ENCODE data around the gene USP12. TPM values are rescaled to one million over a fixed set of nuclear protein-coding genes. Genes with fewer than 3 reads are reported as not detected.

The USP12 gene
- polyA plus RNA-seq, 3 donors: 6.0 to 17.1 (median 15.3) TPM

GRCh38 chr13:27055526-27055925 lies 116.1 kb downstream of the USP12 start:
- no peak overlapping the region for H3K27ac ChIP-seq (ENCODE audit: low read depth, low read length)
- 76 to 88% (median 84%) methylated on average over 6 of the region's 6 CpGs for WGBS, 3 donors

DNA sequence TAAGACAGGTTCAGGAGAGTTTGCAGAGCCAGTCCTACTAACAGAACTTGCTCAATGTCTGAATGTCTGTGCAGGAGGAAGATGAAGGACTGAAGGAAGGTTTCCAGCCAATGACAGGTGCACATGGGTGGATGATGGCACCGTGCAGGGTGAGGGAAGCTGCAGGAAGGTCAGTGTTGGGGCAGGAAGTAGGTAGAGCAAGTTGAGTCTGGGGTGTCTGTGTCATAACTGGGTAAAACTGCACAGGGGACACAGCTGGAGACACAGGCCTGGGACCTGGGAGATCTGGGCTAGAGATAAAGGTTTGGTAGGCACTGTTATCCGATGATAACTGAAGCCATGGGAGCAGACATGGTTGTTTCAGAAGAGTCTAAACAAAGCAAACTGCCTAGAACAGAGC lies 116.9 kb downstream of the USP12 start:
- 62 to 83% (median 64%) methylated on average over 2 of the region's 2 CpGs for WGBS, 3 donors
- no peak overlapping the region for H3K27ac ChIP-seq (ENCODE audit: low read depth, low read length)

- H3K27ac ChIP-seq (ENCODE audit: low read depth, low read length): no peak overlapping the region
- WGBS, 3 donors: 65 to 75% (median 74%) methylated on average over 6 of the region's 6 CpGs
Observed at GRCh38 chr13:27053902-27054595, 117.6 kb downstream of the USP12 start.

GRCh38 chr13:27053210-27053884 lies 118.3 kb downstream of the USP12 start:
- 41 to 56% (median 45%) methylated on average over 10 of the region's 10 CpGs for WGBS, 3 donors
- no peak overlapping the region for H3K27ac ChIP-seq (ENCODE audit: low read depth, low read length)

- H3K27ac ChIP-seq (ENCODE audit: low read depth, low read length): no peak overlapping the region
- WGBS, 3 donors: 57 to 70% (median 61%) methylated on average over 6 of the region's 6 CpGs
Observed at GRCh38 chr13:27052551-27053208, 118.9 kb downstream of the USP12 start.

GRCh38 chr13:27047081-27047480 lies 124.5 kb downstream of the USP12 start:
- H3K27ac ChIP-seq (ENCODE audit: low read depth, low read length): no peak overlapping the region
- WGBS, 3 donors: 86 to 92% (median 87%) methylated on average over 13 of the region's 13 CpGs

DNA sequence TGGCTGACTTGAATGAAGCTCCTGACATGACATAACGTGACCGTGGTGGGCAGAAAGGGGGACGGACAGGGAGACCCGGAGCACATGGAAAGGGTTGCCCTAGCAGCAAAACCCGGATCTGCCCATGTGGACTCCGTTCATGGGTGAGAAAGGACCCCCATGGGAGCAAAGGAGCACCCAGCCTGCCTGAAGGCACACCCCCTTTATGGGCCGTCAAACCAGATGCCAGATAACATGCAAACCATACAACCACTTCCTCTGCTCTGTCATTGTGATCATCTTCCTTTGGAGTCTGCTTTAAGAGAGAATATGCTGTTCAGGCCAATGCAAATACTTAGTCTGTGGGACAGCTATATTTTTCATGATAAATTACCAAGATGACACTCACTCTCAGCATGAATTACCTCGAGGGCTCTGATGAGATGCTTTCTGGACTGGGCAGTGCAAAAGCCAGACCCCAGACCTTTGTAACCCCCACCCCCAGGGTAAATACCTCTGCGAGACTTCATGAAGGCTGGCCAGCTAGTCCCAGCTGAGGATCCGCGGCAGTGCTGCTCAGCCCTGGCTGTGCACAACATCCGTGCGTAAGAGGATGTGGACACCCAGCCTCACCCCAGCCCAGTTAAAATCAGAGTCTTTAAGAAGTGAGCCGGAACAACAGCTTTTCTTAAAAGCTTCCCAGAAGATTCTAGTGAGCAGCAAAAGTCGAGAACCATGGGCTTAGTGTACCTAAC lies 126.6 kb downstream of the USP12 start:
- H3K27ac ChIP-seq (ENCODE audit: low read depth, low read length): no peak overlapping the region

GRCh38 chr13:27043013-27043412 lies 128.6 kb downstream of the USP12 start:
- no peak overlapping the region for H3K27ac ChIP-seq (ENCODE audit: low read depth, low read length)
- 50 to 65% (median 58%) methylated on average over 6 of the region's 6 CpGs for WGBS, 3 donors

More for the DNA sequence above, 126.6 kb downstream of the USP12 start:
- WGBS, 3 donors: 82 to 83% (median 83%) methylated on average over 15 of the region's 15 CpGs

DNA sequence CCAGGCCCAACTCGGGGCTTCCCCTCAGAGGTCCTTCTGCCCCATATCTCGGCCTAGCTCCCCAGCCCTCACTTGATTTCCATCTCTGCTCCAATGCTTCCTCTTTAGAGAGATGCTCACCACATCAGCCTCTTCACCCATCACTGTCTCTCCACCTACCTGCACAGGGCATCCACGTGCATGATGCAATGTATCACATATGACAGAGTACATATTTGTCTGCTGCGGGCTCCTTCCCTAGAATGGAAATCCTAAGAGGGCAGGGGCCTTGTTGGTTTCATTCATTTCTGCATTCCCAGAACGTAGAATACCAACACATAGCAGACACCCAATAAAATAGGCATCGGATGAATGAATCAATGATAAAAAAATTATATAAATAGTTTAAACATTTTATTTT lies 130.3 kb downstream of the USP12 start:
- 84 to 90% (median 88%) methylated on average over 6 of the region's 6 CpGs for WGBS, 3 donors
- no peak overlapping the region for H3K27ac ChIP-seq (ENCODE audit: low read depth, low read length)

- WGBS, 3 donors: 93 to 97% (median 95%) methylated on average over 4 of the region's 4 CpGs
- no peak overlapping the region for H3K27ac ChIP-seq (ENCODE audit: low read depth, low read length)
Observed at GRCh38 chr13:27040826-27041108, 130.8 kb downstream of the USP12 start.

- 80 to 91% (median 86%) methylated on average over 9 of the region's 9 CpGs for WGBS, 3 donors
- no peak overlapping the region for H3K27ac ChIP-seq (ENCODE audit: low read depth, low read length)
Observed at GRCh38 chr13:27039171-27039701, 132.4 kb downstream of the USP12 start.

DNA sequence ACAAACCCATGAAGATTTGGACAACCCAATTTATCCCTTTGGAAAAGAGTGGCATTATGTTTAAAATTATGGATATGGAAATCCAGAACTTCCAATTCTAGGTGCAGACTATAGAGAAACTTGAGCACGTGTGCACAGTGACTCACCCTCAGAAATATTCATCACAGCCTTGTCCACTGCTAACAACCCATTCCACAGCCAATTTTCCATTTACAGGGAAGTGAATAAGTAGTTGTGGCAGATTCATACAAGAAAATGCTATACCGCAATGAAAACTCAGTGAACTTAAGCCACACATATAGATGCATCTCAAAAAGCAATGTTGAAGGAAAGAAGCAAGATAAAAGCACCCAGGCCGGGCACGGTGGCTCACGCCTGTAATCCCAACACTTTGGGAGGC lies 133.3 kb downstream of the USP12 start:
- WGBS, 3 donors: 87 to 88% (median 87%) methylated on average over 5 of the region's 5 CpGs
- H3K27ac ChIP-seq (ENCODE audit: low read depth, low read length): no peak overlapping the region

DNA sequence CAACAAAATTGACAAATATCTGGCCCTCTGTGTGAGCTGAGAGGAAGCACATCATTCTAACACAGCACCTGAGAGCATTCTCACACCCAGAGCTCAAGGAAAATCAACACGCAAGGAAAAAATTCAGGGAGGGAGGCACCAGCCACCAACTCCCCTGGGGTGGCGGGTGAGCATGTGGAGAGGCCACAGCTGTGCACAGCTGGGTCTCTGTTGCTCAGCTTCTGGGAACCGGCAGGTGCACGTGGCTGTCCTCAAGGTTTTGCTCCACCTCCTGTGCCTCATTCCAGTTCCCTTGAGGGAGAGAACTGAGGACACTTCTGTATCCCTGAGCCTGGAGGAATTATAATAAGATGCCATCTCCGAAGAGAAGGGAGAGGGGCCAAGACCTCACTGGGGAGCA lies 134.0 kb downstream of the USP12 start:
- 32 to 84% (median 84%) methylated on average over 5 of the region's 5 CpGs for WGBS, 3 donors
- no peak overlapping the region for H3K27ac ChIP-seq (ENCODE audit: low read depth, low read length)

- no peak overlapping the region for H3K27ac ChIP-seq (ENCODE audit: low read depth, low read length)
Observed at GRCh38 chr13:27037171-27037570, 134.4 kb downstream of the USP12 start.

DNA sequence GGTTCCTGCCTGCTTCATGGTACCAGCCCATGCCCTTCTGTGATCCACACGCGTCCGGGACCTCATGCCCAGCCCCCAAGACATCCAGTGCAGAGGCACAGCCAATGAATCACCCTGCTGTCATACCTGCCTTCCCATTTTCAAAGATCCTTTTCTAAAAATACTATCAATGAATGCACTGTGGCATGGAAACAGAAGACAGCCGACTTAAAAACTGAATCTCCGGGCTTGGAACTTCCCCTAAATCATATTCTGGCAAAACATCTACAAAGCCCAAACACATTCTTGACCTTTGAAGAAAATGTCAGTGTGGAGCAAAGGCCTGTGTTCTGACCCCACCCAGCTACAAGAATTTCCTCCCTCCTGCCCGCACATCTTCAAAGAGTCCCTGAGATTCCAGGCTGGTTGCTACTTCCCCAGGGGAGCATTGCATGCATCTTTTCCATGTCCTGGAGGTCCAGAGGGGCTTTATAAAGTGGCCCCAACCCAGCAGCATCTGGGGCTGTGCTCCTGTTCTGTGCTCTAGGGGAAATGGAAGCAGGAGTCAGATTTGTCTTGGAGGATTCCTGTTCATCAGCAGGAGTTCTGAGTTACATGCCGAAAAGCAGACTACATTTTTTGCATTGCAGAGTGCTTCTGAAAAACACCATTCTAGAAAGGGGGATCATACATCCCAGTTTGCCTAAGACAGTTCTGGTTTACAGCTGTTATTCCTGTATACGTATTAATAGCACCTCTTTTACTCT lies 135.2 kb downstream of the USP12 start:
- H3K27ac ChIP-seq (ENCODE audit: low read depth, low read length): no peak overlapping the region
- 58 to 70% (median 60%) methylated on average over 8 of the region's 8 CpGs for WGBS, 3 donors

More at GRCh38 chr13:27037171-27037570, 134.4 kb downstream of the USP12 start:
- 68 to 83% (median 81%) methylated on average over 4 of the region's 4 CpGs for WGBS, 3 donors

DNA sequence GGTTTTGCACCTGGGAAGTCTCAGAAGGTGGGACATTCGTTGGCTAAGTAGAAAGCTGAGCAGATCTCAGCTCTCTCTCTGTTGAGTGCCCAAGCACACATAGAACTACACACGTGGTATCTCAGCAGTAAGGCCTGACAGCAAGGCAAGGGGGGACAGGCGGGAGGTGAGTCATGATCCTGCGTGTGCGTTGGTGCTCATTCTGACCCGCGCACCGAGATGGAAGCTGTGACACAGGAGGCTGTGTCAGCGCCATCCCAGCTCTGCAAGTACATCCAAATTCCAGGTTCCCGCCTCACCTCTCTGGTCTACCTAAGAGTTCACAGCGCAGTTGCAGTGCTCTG lies 135.7 kb downstream of the USP12 start:
- 88 to 92% (median 90%) methylated on average over 11 of the region's 11 CpGs for WGBS, 3 donors

GRCh38 chr13:27034678-27035111 lies 136.9 kb downstream of the USP12 start:
- WGBS, 3 donors: 30 to 34% (median 31%) methylated on average over 18 of the region's 18 CpGs
- H3K27ac ChIP-seq (ENCODE audit: low read depth, low read length): no peak overlapping the region

More for the DNA sequence above, 135.7 kb downstream of the USP12 start:
- no peak overlapping the region for H3K27ac ChIP-seq (ENCODE audit: low read depth, low read length)
